OCI-LY3 (cell line): ENCODE data around the gene NUDT9.

Experiments used
- EZH2phosphoT487 ChIP-seq: fragments of 200-600 bp; shearing (Covaris generic); IDR thresholded peaks from 2 replicates; pipeline ENCODE4 v1.6.1; 2018; ENCODE audit warnings: antibody characterized with exemption, mixed run types, low read depth
- TF ChIP-seq, protein P1 (sequence below): fragments of 200-600, 300-600 bp; sonication (generic); IDR thresholded peaks from 2 replicates; pipeline ENCODE4 v1.5.1; 2014; ENCODE audit warnings: antibody characterized with exemption, low read length, low read depth

DNA sequence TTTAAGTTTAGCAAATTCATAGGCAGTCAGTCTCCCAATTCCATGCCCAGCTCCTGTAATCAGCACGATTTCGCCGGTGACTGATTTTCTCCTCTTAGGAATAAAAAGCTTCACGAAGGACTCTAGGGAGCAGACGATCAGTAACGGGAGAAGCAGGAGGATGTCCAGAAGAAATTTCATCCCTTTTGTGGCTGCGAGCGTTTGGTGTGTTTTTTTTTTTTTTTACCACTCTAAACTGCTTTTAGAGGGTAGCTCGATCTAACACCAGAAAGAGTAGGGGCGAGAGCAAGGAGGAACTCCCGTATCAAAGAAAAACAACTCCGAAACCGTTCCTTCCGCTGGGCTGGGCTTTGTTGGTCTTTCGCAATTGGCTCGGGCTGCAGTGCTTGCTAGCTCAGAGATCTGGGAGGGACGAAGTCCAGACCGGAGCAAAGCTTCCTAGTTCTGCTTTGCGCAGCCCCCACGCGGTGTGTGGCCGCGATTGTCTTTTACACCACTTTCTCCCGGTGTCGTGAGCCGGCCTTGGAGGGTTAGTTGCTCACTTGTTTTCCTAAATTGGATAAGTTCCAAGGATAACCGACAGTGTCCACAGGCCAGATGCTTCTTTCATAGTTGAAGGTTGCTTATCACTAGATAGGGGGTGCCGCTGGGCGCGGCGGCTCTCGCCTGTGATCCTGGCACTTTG, 31.3 kb upstream of the NUDT9 start, which contains the start of gene HSD17B11:
- TF ChIP-seq, protein P1, sequence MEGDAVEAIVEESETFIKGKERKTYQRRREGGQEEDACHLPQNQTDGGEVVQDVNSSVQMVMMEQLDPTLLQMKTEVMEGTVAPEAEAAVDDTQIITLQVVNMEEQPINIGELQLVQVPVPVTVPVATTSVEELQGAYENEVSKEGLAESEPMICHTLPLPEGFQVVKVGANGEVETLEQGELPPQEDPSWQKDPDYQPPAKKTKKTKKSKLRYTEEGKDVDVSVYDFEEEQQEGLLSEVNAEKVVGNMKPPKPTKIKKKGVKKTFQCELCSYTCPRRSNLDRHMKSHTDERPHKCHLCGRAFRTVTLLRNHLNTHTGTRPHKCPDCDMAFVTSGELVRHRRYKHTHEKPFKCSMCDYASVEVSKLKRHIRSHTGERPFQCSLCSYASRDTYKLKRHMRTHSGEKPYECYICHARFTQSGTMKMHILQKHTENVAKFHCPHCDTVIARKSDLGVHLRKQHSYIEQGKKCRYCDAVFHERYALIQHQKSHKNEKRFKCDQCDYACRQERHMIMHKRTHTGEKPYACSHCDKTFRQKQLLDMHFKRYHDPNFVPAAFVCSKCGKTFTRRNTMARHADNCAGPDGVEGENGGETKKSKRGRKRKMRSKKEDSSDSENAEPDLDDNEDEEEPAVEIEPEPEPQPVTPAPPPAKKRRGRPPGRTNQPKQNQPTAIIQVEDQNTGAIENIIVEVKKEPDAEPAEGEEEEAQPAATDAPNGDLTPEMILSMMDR: peak; percentile 33; the same call in 1 of the 2 replicates
- no peak for TF ChIP-seq EZH2phosphoT487
